GM21737 (cell line): ENCODE results near the gene GABRD.

ENCODE experiments used
- ATAC-seq: cut with Tn5 transposase; IDR thresholded peaks from one replicate; pipeline ENCODE4 v1.9.1; 2021; ENCODE audit warnings: mild to moderate bottlenecking, moderate library complexity; ENCODE audit not compliant: unreplicated experiment

Gene GABRD

DNA sequence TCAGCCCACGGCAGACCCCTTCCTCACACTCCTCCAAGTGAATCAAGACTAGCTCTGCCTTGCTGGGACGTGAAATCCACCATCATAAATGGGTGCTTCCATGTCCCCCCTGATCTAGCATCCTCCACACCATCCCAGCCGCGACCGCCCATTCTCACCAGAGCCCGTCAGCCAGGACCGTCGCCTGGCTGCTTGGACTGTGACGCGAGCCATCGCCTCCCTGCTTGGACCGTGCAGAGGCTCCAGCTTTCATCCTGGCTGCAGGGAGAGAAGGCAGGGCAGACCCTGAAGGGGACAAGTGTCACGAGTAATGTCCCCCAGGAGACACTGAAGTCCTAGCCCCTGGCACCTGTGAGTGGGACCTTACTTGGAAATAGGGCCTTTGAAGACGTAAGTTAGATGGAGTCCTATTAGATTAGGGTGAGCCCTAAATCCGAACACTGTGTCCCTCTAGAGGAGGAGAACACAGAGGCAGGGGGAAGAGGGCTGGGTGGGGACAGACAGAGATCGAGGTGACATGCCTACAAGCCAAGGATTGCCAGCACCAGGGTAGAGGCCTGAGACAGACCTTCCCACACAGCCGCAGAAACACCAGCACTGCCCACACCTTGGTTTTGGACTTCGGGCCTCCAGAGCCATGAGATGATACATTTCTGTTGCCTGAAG, 18.3 kb downstream of the GABRD start:
- ATAC-seq: no peak

DNA sequence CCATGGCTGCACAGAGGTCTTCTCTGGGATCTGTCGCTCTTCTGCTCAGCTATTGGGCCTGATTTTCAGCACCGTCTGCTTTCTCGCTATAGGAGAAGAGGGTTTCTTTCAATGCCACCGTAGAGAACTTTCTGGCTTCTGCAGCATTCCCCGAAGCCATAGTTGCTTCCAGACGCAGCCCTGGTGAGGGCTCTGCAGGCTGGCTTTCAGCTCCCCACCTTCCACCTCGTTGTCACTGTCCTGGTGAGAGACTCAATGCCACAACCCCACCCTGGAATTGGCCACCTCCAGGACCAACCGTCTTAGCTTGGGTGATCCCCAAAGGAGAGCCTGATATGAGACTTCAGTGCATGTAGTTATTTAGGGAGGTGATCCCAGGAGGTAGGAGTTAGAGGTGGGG, 19.1 kb downstream of the GABRD start:
- ATAC-seq: no peak

DNA sequence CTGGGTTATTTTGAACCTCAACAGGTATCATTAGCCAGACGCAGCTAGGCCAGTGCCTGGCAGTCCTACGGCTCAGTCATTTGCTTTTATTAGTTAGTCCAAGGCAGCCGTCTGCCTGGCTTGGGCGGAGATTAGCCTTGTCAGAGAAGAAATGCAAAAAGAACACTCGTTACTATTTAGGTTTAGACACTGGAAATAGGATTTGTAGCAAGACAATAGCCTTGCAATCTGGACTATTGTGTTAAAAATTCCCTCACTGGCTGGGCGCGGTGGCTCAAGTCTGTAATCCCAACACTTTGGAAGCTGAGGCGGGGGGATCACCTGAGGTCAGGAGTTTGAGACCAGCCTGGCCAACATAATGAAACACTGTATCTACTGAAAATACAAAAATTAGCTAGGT, 20.1 kb downstream of the GABRD start:
- no peak for ATAC-seq

DNA sequence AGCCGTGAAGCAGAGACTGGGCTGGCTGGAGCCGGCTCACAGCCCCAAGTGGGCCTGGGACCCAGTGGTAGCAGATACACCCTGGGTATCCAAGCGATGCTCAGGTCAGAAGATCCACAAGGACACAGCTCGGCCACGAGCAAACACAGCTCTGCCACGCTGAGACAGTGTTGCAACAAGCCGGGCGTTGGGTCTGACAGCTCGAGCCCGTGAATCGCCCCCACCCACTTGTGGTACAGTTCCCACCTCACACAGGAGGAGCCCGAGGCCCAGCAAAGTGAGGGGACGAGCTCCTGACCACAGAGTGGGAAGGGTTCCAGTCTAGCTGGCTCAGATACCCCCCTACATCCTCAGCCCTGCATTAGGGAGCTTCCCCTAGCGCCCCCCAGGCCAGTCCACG, 22.2 kb downstream of the GABRD start:
- ATAC-seq: no peak

DNA sequence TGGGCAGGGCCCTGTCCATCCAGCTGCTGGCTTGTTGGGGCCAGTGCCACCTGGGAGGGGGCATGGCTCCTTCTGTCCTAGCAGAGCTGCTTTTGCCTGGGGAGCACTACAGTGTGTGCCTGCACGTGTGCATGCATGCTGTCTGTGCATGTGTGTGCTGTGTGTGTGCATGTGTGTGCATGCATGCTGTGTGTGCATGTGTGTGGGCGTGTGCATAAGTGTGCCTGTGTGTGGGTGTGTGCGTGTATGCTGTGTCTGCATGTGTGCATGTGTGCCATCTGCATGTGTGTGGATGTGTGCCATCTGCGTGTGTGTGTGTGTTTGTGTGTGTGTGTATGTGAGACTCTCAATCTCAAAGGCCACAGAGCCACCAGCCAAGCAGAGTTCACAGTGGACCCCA, 22.7 kb downstream of the GABRD start:
- ATAC-seq: no peak

DNA sequence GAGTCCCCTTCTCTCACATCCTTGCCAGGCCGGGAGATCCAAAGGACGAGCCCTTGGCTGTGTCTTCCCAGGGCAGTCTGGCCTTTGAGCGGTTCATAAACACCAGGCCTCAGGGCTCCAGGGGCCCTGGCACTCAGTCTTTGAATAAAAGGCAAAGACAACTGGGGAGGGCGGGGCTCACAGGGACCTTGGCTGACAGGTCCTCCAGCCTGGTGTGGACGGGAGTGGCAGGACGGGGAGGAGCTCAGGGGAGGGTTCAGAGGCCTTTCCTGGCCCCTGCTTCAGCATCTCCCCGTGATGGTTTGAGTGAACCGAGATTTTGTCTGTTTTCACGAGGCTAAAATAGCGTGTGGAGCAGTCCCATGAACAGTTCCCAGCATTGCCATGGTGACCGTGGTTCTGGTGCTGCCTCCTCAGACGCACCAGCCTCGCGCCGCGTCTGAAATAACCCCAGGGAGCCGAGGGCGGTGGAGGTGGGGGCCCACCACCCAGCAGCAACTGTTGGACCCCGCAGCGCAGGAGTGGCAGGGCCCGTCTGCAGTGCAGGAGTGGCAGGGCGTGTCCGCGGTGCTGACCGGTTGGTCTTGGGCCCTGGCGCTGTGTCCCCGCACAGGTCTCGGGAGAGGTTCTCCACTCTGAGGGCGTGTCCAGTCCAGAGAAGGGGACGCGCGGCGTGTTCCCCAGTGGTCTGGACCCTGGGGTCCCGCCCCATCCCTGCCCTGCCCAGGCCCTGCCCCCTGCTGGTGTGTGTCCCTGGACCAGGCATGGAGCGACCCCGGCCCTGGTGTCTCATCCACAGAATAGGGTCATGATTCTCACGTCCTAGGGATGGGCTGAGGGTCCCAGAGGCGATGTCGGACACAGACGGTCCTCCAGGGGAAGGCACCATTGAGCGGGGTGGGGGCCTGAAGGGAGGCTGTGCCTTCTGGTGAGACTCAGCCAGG, 24.0 kb downstream of the GABRD start:
- ATAC-seq: no peak

DNA sequence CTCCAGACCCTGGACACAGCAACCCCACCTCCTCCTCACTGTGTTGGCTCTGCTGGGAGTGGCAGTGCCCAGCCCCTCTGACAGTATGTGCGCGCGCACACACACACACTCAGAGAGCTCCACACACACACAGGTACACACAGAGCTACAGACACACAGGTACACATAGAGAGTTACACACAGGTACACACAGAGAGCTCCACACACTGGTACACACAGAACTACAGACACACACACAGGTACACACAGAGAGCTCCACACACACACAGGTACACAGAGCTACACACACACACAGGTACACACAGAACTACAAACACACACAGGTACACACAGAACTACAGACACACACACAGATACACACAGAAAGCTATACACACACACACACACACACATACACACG, 24.7 kb downstream of the GABRD start:
- no peak for ATAC-seq

DNA sequence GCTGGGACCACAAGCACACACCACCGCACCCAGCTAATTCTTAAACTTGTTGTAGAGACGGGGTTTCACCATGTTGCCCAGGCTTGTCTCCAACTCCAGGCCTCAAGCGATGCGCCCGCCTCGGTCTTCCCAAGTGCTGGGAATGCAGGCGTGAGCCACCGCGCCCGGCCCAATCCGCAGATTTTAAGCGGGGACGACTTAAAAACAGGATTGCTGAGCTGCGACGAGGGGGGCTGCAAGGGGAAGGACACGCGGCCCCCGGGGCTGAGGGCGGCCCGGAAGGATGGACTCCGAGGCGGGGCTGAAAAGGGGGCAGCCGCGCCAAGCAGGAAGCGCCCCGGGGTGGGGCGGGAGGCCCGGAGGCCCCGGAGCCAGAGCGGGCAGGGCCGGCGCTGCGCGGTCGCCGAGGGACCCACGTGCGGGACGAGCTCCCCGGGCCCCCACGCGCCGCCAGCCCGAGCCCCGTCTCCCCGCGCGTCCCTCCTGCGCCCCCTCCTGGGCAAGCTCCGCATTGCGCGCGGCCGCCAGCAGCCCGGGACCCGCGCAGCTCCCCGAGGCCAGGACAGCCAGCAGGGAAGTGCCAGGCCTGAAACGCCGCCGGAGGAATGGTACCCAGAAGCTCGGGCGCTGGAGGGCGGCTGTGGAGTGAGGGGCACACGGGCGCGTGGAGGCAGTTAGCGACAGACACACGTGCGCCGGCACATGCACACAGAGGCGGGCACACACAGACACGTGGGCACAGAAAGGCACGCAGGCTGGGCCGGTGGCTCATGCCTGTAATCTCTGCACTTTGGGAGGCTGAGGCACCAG, 25.6 kb downstream of the GABRD start:
- ATAC-seq: no peak

DNA sequence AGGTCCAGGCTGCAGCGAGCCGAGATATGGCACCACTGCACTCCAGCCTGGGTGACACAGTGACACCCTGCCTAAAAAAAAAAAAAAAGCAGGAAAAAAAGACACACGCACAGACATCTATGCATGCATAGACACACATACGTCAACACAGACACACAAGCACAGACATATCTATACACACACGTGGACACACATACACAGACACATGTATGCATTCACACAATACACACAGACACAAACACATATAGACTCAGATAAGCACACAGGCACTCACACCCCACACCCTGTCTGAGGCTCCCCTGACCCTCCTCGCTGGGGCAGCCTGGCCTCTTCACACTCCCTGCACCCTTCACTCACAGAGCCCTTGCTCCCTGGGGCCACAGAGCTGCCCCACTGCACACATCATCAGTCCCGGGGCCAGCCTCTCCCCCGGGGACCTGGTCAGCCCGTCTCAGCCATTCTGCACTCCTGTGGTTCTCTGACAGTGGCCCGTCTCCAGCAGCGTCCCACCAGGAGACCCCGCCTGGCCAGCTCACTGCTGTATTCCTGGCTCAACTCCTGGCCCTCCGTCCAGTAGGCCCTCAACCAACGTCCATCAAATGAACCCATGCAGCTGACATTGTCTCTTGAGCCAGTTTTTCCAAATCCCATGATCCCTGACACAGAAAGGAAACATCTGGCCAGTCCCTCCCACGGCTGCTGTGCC, 26.5 kb downstream of the GABRD start:
- ATAC-seq: no peak

DNA sequence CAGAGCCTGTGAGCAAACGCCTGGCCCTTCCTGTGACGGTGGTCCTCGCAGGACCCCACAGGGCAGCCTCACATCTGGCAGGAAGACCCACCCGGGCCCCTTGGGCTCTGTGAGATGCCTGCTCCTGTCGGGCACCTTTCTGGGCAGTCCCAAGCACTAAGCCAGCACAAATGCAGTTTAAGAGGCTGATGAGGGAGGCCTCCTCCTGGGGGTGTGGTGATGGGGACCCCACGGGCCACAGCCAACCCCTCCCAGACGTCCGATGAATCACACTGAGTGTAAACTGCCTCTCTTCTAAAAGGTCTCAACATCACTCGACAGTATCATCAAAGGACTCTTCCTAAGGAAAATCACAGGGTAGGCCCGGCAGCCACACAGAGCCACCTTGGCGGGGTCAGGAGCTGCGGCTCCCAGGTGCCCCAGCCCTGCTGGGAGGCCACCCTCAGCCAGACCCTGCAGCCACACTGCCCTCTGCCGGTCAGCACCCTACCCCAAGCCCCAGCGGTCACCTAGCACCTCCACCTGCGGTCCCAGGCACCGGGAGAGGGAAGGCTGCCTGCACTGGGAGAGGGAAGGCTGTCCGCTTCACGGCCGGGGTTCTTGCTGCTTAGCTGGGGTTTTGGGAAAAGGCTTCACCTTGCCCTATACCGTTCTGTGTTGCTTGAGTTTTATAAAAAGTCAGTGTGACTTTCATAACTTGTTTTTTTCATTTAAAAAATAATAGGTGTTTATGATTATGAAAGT, 27.2 kb downstream of the GABRD start:
- no peak for ATAC-seq

DNA sequence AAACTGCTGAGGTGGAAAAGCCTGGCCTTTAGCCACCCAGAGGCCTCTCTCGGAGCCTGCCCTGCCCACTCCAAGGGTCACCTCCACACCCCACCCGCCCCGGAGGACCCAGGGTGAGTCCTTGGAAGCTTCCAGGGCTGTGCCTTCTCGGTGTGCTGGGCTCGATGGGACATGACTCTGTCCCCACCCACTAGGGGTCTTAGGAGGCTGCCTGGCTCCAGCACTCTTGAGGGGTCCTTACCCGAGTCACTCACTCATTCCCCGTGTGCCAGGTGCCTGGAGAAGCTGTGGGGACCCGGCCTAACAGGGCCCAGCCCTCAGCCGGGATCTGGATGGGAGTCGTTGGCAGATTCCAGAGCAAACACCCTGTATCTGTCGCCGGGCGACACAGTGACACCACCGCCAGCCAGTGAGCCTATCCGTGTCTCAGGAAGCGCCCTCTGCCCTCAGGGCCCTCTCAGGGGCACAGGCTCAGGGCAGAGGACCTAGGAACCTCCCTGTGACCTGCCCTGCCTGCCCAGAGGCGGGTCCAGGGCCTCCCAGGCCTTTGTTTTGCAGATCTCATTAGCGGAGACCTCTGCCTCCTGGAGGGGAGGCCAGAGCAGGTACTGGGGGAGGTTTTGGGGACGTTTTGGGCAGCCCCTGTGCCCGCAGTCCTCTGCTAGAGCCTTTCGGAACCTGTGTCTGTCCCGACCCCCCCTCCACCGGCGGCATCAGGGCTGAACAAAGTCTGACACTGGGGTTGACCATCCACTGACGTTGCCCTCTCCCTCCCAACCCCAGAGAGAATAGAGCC, 28.0 kb downstream of the GABRD start:
- ATAC-seq: no peak

DNA sequence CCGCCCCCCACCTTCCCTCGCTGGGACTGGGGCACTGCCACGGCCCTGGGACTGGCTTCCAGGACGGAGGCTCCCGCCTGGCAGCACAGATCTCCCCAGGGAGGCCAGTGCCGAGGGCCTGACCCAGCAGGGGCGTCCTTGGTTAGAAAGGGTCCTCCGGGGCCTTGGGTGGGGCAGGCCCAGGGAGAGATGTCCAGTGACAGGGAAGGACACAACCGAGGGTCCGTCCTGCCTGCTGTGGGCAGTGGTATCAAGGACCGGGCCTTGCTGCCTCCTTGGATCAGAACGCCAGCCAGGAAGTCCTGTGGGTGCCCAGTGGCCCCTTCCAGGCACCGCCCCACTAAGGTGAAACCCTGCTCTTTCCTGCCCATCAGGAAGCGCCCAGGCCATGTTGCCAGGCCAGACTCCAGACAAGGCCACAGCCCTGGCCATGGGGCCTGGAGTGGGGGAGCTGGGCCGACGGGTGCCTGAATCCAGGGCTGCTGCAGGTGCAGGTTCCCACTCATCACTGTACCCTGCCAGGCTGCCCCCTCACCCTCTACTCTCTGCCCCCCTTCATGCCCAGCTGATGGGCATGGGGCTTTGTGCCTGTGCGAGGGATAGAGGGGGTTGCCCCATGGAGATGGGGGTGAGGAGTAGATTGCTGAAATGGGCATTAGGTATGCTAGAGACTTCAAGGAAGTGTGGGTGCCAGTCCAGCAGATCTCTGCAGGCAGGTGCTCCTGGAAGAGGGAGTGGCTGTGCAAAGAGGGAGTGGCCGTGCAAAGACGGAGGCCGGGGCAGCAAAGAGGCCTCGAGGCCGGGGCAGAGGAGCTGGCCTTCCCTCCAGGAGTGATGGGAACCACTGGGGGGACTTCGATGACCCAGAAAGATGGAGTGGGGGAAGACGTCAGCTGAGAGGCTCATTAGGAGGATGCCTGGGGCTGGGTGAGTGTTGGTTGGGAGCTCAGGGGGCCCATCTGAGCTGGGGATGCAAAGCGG, 28.9 kb downstream of the GABRD start:
- ATAC-seq: no peak

DNA sequence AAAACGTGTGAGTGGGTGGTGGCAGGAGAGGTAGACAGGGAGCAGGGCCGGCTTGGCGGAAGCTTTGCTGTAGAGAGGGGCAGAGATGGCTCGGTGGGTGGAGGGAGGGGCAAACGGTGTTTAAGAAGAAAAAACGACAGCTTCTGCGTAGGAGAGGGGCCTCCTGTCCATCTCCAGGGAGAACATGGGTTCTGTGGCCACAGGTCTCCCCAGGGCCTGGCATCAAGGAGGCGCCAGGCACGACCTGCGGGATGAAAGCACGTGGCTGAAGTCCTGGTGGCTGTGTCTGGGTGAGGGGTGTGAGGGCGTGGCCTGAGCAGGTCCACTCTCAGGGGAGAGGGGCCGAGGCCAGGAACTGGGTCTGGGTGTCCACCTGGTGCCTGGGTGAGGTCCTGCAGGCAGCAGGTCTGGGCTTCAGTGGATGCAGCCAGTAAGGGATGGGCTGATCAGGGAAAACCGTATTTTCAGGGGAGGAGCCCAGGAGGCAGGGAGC, 30.1 kb downstream of the GABRD start:
- ATAC-seq: no peak

DNA sequence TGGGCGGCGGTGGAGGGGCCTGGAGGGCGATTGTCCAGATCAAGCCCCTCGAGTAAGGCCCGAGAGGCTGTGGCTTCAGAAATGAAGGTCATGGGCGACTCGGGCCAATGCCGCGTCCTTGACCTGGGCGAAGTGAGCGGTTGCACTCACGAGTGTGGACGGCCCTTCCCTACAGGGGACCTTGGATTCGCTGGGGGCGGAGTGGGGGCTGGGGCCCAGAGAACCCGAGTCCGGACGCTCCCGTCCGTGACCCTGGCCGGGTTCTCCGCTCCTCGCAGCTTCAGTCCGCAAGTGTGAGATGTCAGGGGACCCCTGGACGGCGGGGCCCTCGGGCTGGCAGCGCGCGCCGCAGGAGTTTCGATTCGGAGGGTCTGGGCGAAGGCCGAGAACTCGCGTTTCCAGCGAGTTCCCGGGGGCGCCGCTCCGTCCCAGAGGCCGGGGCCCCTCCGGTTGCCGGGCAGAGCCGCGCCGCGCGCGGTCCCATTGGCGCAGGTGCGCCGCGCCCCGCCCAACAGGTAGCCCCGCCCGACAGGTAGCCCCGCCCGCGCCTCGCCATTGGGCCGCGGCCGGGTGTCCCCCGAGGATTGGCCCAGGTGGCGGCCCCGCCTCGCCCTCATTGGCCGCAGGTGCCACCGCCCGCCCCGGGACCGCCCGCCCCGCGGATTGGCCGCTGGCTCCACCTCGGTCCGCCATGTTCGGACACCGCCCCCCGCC, 30.7 kb downstream of the GABRD start, which contains the start of gene PRKCZ:
TSS of gene PRKCZ (plus strand) at position 694 of the 714 bp plus-strand sequence. CDS start 220 bp downstream, outside the sequence.
- peak; percentile 51 for ATAC-seq

DNA sequence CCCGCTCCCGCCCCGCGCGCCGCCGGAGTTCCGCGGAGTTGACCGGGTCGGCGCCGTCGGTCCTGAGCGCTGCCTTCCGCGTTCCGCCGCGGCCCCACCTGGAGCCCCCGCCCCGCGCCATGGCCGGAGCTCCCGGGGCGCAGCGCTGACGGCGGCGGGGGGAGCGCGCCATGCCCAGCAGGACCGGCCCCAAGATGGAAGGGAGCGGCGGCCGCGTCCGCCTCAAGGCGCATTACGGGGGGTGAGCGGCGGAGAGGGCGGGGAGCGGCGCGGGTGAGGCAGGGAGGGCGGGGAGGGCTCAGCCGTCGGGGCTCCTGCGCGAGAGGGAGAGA, 31.3 kb downstream of the GABRD start:
- no peak for ATAC-seq

DNA sequence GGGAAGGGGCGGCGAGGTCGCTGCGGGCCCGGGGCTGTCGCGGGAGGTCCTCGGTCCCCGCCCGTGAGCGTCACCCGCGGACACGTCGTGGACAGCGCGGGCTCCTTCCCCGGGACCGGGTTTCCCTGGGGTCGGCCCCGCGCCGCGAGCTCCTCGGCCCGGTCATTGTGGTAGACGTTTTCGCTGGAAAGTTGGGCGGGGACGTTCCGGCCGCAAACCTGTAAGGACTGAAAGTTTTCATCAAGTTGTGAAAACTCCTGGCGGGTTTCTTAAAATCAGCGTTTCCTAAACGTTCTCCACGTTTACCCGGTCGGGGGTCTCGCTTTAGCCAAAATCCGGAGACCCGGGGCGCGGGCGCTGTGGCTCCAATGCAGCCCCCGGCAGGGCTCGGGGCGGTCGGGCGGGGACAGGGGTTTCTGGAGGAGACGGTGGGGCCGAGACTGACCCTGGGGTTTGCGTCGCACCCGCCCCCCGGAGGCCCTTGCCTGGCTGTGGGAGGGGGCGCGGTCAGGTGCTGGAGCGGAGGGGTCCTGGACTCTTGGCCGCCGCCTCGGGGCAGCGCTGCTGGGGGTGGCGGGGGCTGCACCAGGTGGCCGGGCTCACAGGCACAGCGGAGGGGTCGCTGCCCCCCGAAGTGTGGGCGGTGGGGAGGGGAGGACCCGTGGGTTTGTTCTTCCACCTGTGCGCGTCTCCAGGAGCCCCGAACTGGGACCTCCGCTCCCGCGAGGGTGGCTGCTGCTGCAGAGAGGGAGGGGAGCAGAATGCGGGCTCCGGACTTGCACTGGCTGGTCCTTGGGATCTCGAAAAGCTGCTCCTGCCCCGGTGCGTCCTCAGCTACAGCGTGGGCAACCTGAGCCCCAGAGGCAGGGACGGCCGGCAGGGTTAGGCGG, 31.9 kb downstream of the GABRD start:
- ATAC-seq: no peak
